Measurements from ENCODE around the gene LRRK1.

DNA sequence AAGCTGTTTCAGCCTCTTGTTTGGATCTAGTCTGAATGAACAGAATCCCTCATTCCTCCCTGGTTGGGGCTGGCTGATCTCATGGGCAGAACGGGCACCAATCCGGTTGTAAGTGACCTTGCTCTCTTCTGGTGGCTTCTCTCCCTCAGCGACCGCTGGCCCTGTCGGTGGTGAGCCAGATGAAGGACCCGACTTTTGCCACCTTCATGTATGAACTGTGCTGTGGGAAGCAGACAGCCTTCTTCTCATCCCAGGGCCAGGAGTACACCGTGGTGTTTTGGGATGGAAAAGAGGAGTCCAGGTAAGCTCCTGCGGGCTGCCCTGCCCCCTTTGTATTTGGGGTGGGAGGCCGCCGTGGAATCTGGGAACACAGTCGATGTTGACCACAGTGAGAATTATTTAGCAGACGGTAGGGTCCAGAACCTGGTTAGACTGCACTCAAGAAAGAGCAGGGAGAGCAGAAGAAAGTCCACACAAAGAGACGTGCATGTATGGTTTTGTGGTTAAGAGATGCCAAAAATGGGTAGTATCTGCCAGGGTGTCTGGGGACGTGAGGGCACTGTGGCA is 138.8 kb downstream of the LRRK1 start:
- TF ChIP-seq POLR2A (IDR thresholded peaks at IDR 0.05; ENCODE audit: low read depth, low read length) (no peak), POLR2AphosphoS5 (IDR thresholded peaks at IDR 0.05; ENCODE audit: low read depth, low read length) (no peak), TAF1 (IDR thresholded peaks at IDR 0.05; ENCODE audit: borderline replicate concordance, low read depth, low read length) (no peak)
